Prostate gland (tissue), 2 donors: ENCODE data around the gene PIGR.

Source experiments
- CTCF ChIP-seq, 4 experiments: fragments of 200-600 bp in 2 of 4; fragments of 450-650 bp in 2 of 4; sonication (generic) in 2 of 4; IDR thresholded peaks; 1 replicate in 3 of 4; 2 replicates in 1 of 4; pipeline ENCODE4 v1.5.1; 2016 to 2019; ENCODE audit warnings: antibody characterized with exemption in 4 of 4, mild to moderate bottlenecking in 2 of 4, moderate library complexity in 2 of 4
- POLR2A ChIP-seq: fragments of 450-650 bp; IDR thresholded peaks from one replicate; pipeline ENCODE4 v1.6.1; 2016; ENCODE audit warnings: antibody characterized with exemption, mild to moderate bottlenecking
- POLR2AphosphoS5 ChIP-seq: sonication (generic); formaldehyde crosslinking; IDR thresholded peaks from one replicate; pipeline ENCODE4 v1.6.1; 2017; ENCODE audit warnings: antibody characterized with exemption

- TF ChIP-seq CTCF (IDR thresholded peaks at IDR 0.05) (no peak), POLR2A (no peak), POLR2AphosphoS5 (no peak)
Observed at GRCh38 chr1:206939841-206940587, 6.3 kb downstream of the PIGR start.
